H1 (cell line): ENCODE data around the gene TAF1B. TPM values are rescaled to one million over a fixed set of nuclear protein-coding genes. Genes with fewer than 3 reads are reported as not detected.

ENCODE experiments used
- CHD7 ChIP-seq: fragments of 300-600 bp; sonication (generic); IDR thresholded peaks from 2 replicates; pipeline ENCODE4 v1.7.1; 2012; ENCODE audit warnings: low read length, moderate library complexity, mild to moderate bottlenecking, inconsistent platforms; ENCODE audit not compliant: insufficient replicate concordance
- polyA plus RNA-seq, 7 experiments: library from polyadenylated mRNA; depleted of rRNA in 3 of 7; stranded (reverse) in 5 of 7; unstranded in 2 of 7; fragments of >200 nt in 5 of 7; fragments of 200-250 nt in 2 of 7; gene quantifications; 1 replicate in 5 of 7; 2 replicates in 1 of 7; 4 replicates in 1 of 7; pipeline versions ENCODE4 v1.2.1 to v1.2.3, GENCODE V29; 2011 to 2013; ENCODE audit warnings: missing spikeins in 2 of 7, mixed read lengths in 2 of 7
- total RNA-seq: library from RNA; stranded (reverse); fragmentation: NEBNext Ultra II Directional; extraction: Animal tissue kit (Norgen Biotek cat#: 25700); gene quantifications from 2 replicates; pipeline ENCODE4 v1.2.1, GENCODE V29; 2021

Gene TAF1B
- total and polyA plus RNA-seq, 2 of the 8 experiments (the other 6 are each of a cell fraction or from before 2014, with no cell fraction given): 6.6 to 25.2 TPM

GRCh38 chr2:9858730-9859068 lies 15.4 kb downstream of the TAF1B start (continued):
- TF ChIP-seq CHD7: no peak
- TF ChIP-seq, all 59 proteins: peak for 0
